Colonic mucosa (tissue), 4 donors: ENCODE results near the gene KIF6. TPM values are rescaled to one million over a fixed set of nuclear protein-coding genes. Genes with fewer than 3 reads are reported as not detected.

Experiments used
- DNase-seq: peaks from one replicate; pipeline ENCODE4 v3.0.0-alpha.2; 2020
- H3K27ac ChIP-seq: fragments of 200-600 bp; one replicate; pipeline ENCODE4 v1.8.0; 2021
- H3K27me3 ChIP-seq: fragments of 200-600 bp; one replicate; pipeline ENCODE4 v1.8.0; 2021
- H3K36me3 ChIP-seq: fragments of 200-600 bp; one replicate; pipeline ENCODE4 v1.8.0; 2021
- H3K4me1 ChIP-seq: fragments of 200-600 bp; one replicate; pipeline ENCODE4 v1.8.0; 2021; ENCODE audit warnings: mild to moderate bottlenecking
- H3K4me3 ChIP-seq: fragments of 200-600 bp; one replicate; pipeline ENCODE4 v1.8.0; 2021
- H3K9ac ChIP-seq, 2 donors: one replicate each; pipeline ENCODE4 v1.7.0; 2013; ENCODE audit warnings: control low read depth in 2 of 2, low read depth in 2 of 2, low read length in 2 of 2
- H3K9me3 ChIP-seq: fragments of 200-600 bp; one replicate; pipeline ENCODE4 v1.8.0; 2021
- intact Hi-C: fragments of 100-400 bp; cut with DNase I; formaldehyde crosslinking; loops from one replicate; pipeline ENCODE4 v1.14.1; 2022
- total RNA-seq, 2 donors: library from RNA; stranded (reverse); fragmentation: NEBNext Ultra II Directional in 1 of 2; extraction: Animal tissue kit (Norgen Biotek cat#: 25700) in 1 of 2; gene quantifications; one replicate each; pipeline ENCODE4 v1.2.1, GENCODE V29; 2021
- TF ChIP-seq, protein P1 (sequence below): fragments of 200-600 bp; IDR thresholded peaks from one replicate; pipeline ENCODE4 v1.8.0; 2022; ENCODE audit warnings: antibody characterized with exemption, mild to moderate bottlenecking
- donor health status: healthy.
- donor health status: DM: no; HTN: no; CAD: no.
- donor health status: DM: no; HTN: no; CAD: no.

KIF6 gene
- total RNA-seq, 2 donors from 2014 or later = 0.08 to 0.17 TPM

DNA sequence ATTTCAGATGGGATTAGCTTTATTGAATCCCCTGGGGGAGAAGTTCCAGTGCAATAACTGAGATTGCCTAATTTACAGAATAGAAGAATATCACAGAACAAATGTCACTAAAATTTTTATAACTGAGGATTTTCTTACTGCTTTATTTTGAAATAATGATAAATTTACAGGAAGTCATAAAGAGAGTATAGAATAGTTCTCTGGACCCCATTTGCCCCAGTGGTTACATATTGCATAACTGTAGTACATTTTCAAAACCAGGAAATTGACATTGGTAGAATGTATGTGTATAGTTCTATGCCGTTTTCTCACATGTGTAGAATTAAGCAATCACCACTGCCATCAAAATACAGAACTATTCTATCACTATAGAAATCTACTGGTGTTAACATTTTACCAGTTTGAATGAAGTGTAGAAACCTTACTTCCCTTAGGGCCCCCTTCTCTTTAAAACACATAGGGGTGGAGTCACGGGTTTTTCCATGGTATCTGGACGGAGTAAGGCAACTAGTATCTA lies 18.3 kb downstream of the KIF6 start:
- no peak overlapping the region for H3K4me3 ChIP-seq
- intact Hi-C loops = no loop called here
- no peak overlapping the region for H3K9ac ChIP-seq
- DNase-seq = no peak
- TF ChIP-seq, protein P1, sequence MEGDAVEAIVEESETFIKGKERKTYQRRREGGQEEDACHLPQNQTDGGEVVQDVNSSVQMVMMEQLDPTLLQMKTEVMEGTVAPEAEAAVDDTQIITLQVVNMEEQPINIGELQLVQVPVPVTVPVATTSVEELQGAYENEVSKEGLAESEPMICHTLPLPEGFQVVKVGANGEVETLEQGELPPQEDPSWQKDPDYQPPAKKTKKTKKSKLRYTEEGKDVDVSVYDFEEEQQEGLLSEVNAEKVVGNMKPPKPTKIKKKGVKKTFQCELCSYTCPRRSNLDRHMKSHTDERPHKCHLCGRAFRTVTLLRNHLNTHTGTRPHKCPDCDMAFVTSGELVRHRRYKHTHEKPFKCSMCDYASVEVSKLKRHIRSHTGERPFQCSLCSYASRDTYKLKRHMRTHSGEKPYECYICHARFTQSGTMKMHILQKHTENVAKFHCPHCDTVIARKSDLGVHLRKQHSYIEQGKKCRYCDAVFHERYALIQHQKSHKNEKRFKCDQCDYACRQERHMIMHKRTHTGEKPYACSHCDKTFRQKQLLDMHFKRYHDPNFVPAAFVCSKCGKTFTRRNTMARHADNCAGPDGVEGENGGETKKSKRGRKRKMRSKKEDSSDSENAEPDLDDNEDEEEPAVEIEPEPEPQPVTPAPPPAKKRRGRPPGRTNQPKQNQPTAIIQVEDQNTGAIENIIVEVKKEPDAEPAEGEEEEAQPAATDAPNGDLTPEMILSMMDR = no peak
- H3K36me3 ChIP-seq = no peaks in the 10 kb centered on the region
- no peaks in the 10 kb centered on the region for H3K4me1 ChIP-seq
- no peaks in the 10 kb centered on the region for H3K9me3 ChIP-seq
- H3K27me3 ChIP-seq = no peaks in the 10 kb centered on the region
- no peak overlapping the region for H3K27ac ChIP-seq

DNA sequence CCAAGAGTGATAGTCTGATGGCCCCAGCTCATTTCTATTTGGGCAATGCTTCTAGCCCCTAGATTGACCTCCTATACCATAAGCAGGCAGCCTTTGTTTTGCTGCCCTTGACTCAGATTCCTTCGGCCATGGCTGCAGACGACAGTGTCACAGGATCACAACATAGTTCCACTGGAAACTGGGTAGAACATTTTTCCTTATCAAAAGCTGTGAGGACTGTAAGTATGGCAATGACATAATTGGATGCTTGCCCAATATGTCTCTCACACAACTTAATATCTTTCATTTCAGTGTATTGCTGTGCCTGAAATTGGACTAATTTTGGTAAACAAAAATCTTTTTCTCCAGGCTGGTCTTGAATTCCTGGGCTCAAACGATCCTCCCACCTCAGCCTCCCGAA lies 22.9 kb downstream of the KIF6 start:
- Histone ChIP-seq H3K9me3 (no peaks in the 10 kb centered on the region), H3K9ac (no peak overlapping the region), H3K27me3 (no peaks in the 10 kb centered on the region), H3K4me1 (no peaks in the 10 kb centered on the region), H3K27ac (no peak overlapping the region), H3K36me3 (no peaks in the 10 kb centered on the region), H3K4me3 (no peak overlapping the region)
- intact Hi-C loops = no loop called here
- TF ChIP-seq, protein P1 = no peak
- DNase-seq = no peak

DNA sequence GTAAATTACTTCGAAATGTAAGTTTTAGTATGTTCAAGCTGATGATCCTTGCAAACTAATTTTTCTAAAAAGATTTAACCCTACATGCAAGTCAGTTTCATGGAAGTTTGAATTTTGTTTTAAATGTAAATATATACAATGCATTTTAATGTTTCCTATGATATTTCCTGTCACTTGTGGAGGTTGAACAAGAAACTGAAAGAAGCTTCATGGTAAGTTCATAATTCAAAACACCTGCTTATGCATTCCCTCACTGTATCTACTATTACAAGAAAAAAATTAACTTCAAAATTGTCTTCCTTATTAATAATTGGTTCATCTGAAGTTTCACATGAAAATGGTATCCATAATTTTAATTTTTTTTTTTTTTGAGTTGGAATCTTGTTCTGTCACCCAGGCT lies 24.8 kb downstream of the KIF6 start:
- Histone ChIP-seq H3K27ac (no peak overlapping the region), H3K36me3 (no peaks in the 10 kb centered on the region), H3K27me3 (no peaks in the 10 kb centered on the region), H3K9ac (no peak overlapping the region), H3K9me3 (no peaks in the 10 kb centered on the region), H3K4me1 (no peaks in the 10 kb centered on the region), H3K4me3 (no peak overlapping the region)
- intact Hi-C loops = no loop called here
- no peak for DNase-seq
- TF ChIP-seq, protein P1 = no peak

DNA sequence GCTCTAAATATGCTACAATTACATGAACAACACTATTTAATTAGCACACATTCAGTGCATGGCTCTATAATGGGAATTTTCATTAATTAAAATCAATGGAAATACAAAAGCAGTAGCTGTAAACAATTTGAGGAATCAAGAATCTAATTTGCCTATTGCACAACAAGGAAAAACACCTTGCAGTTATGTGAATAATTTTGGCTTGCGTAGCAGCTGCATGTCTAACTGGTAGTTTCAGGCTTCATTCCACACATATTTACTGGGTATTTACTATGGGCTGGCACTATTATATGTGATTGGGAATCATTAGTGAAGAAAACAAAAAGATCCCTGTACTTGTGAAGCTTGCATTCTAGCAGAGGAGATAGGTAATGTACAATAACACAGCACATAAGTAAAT lies 26.4 kb downstream of the KIF6 start:
- no peak overlapping the region for H3K9ac ChIP-seq
- intact Hi-C loops = no loop called here
- no peak overlapping the region for H3K4me3 ChIP-seq
- H3K27ac ChIP-seq = no peak overlapping the region
- TF ChIP-seq, protein P1 = no peak
- no peaks in the 10 kb centered on the region for H3K27me3 ChIP-seq
- H3K36me3 ChIP-seq = no peaks in the 10 kb centered on the region
- H3K4me1 ChIP-seq = no peaks in the 10 kb centered on the region
- DNase-seq = no peak
- no peaks in the 10 kb centered on the region for H3K9me3 ChIP-seq

DNA sequence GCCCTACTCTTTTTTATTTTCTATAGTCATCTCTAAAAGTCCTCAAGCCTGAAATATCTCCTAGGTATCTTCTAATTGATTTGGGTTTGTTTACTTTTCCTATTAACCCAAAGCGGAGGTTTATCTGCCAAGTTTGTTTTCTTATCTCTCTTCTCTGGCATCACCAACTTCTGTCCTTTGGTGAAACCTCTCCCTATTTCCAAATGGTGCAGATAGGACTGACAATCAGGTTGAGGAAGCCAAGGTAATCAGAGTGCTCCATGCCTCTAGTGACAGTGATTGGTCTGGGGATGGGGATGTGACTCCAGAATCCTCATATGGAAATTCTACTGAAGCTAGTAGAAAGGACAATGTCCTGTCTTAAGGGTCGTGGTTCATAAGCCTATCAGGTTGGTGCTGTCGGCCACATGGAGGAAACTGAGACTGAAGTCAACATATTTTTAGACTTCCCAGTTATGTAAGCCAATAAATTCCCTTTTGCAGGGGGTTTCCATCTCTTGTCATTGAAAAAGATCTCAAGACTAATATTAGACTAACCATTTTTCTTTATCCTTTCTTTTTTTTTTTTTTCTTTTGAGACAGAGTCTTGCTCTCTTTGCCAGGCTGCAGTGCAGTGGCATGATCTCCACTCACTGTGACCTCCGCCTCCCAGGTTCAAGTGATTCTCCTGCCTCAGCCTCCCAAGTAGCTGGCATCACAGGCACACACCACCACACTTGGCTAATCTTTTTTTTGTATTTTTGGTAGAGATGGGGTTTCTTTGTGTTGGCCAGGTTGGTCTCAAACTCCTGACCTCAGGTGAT lies 28.0 kb downstream of the KIF6 start:
- Histone ChIP-seq H3K9me3 (no peaks in the 10 kb centered on the region), H3K36me3 (no peaks in the 10 kb centered on the region), H3K9ac (no peak overlapping the region), H3K4me3 (no peak overlapping the region), H3K27ac (no peak overlapping the region), H3K27me3 (no peaks in the 10 kb centered on the region), H3K4me1 (no peaks in the 10 kb centered on the region)
- TF ChIP-seq, protein P1 = no peak
- intact Hi-C loops = no loop called here
- no peak for DNase-seq
